H9 (cell line): Measurements from ENCODE around the gene MRAP. TPM values are rescaled to one million over a fixed set of nuclear protein-coding genes. Genes with fewer than 3 reads are reported as not detected.

Experiments used
- DNase-seq: peaks from one replicate; pipeline ENCODE4 v3.0.0-alpha.2; 2017
- H2AFZ ChIP-seq: one replicate; pipeline ENCODE4 v1.6.1; 2013; ENCODE audit warnings: mild to moderate bottlenecking, low read length, control low read depth, moderate library complexity
- H2AK5ac ChIP-seq: 2 replicates; pipeline ENCODE4 v1.6.1; 2013; ENCODE audit warnings: low read length, control low read depth, mixed read lengths; ENCODE audit not compliant: insufficient read length
- H2BK120ac ChIP-seq: one replicate; pipeline ENCODE4 v1.6.1; 2013; ENCODE audit warnings: low read depth, mild to moderate bottlenecking, low read length, control low read depth, inconsistent platforms; ENCODE audit not compliant: poor library complexity, severe bottlenecking
- H2BK12ac ChIP-seq: 2 replicates; pipeline ENCODE4 v1.6.1; 2013; ENCODE audit warnings: low read length, control low read depth, mixed read lengths, low read depth; ENCODE audit not compliant: insufficient read length
- H2BK15ac ChIP-seq: 2 replicates; pipeline ENCODE4 v1.6.1; 2013; ENCODE audit warnings: low read depth, low read length, control low read depth
- H2BK20ac ChIP-seq: one replicate; pipeline ENCODE4 v1.6.1; 2013; ENCODE audit warnings: low read depth, mild to moderate bottlenecking, low read length, control low read depth, inconsistent platforms; ENCODE audit not compliant: poor library complexity, severe bottlenecking
- H2BK5ac ChIP-seq: 2 replicates; pipeline ENCODE4 v1.6.1; 2013; ENCODE audit warnings: low read length, control low read depth, mixed read lengths; ENCODE audit not compliant: insufficient read length
- H3K14ac ChIP-seq: 2 replicates; pipeline ENCODE4 v1.6.1; 2013; ENCODE audit warnings: low read length, control low read depth; ENCODE audit not compliant: insufficient read depth
- H3K18ac ChIP-seq: 2 replicates; pipeline ENCODE4 v1.6.1; 2013; ENCODE audit warnings: low read depth, mild to moderate bottlenecking, mixed read lengths, low read length, control low read depth; ENCODE audit not compliant: insufficient read length
- H3K23ac ChIP-seq: 2 replicates; pipeline ENCODE4 v1.6.1; 2013; ENCODE audit warnings: low read length, control low read depth, mixed read lengths, low read depth; ENCODE audit not compliant: insufficient read length
- H3K23me2 ChIP-seq: 2 replicates; pipeline ENCODE4 v1.6.1; 2013; ENCODE audit warnings: low read depth, mild to moderate bottlenecking, mixed read lengths, low read length, control low read depth; ENCODE audit not compliant: insufficient read length, poor library complexity, severe bottlenecking
- H3K27ac ChIP-seq: 2 replicates; pipeline ENCODE4 v1.5.1; 2013; ENCODE audit warnings: low read length, control low read depth, mixed read lengths, low read depth; ENCODE audit not compliant: insufficient read length
- H3K27me3 ChIP-seq: 2 replicates; pipeline ENCODE4 v1.6.1; 2013; ENCODE audit warnings: low read length, control low read depth, inconsistent platforms; ENCODE audit not compliant: insufficient read depth
- H3K4ac ChIP-seq: 2 replicates; pipeline ENCODE4 v1.6.1; 2013; ENCODE audit warnings: low read depth, mild to moderate bottlenecking, control low read depth, inconsistent platforms, low read length, moderate library complexity
- H3K4me1 ChIP-seq: 2 replicates; pipeline ENCODE4 v1.6.1; 2013; ENCODE audit warnings: low read length, control low read depth, inconsistent platforms; ENCODE audit not compliant: insufficient read depth
- H3K4me2 ChIP-seq: 2 replicates; pipeline ENCODE4 v1.6.1; 2013; ENCODE audit warnings: low read length, control low read depth, mixed read lengths; ENCODE audit not compliant: insufficient read length, insufficient read depth
- H3K56ac ChIP-seq: 2 replicates; pipeline ENCODE4 v1.6.1; 2013; ENCODE audit warnings: low read depth, mild to moderate bottlenecking, mixed read lengths, low read length, control low read depth; ENCODE audit not compliant: insufficient read length
- H3K79me1 ChIP-seq: 2 replicates; pipeline ENCODE4 v1.6.1; 2013; ENCODE audit warnings: low read depth, mild to moderate bottlenecking, moderate library complexity, low read length, control low read depth, inconsistent platforms; ENCODE audit not compliant: insufficient read depth, poor library complexity, severe bottlenecking
- H3K79me2 ChIP-seq: 2 replicates; pipeline ENCODE4 v1.6.1; 2013; ENCODE audit warnings: low read length, control low read depth, inconsistent platforms; ENCODE audit not compliant: insufficient read depth
- H3K9ac ChIP-seq: 2 replicates; pipeline ENCODE4 v1.6.1; 2013; ENCODE audit warnings: low read length, control low read depth, mixed read lengths; ENCODE audit not compliant: insufficient read length; ENCODE audit errors: extremely low read depth
- H3K9me3 ChIP-seq: one replicate; pipeline ENCODE4 v1.6.1; 2013; ENCODE audit warnings: low read depth, low read length, inconsistent platforms; ENCODE audit not compliant: control insufficient read depth
- H3T11ph ChIP-seq: one replicate; pipeline ENCODE4 v1.6.1; 2013; ENCODE audit warnings: mild to moderate bottlenecking, low read length, control low read depth, inconsistent platforms
- H4K20me1 ChIP-seq: one replicate; pipeline ENCODE4 v1.6.1; 2013; ENCODE audit not compliant: control insufficient read depth, insufficient read length, insufficient read depth
- H4K5ac ChIP-seq: 2 replicates; pipeline ENCODE4 v1.6.1; 2013; ENCODE audit warnings: low read depth, mild to moderate bottlenecking, mixed read lengths, low read length, control low read depth; ENCODE audit not compliant: insufficient read length
- H4K8ac ChIP-seq: replicated peaks from 2 replicates; pipeline ENCODE4 v1.6.1; 2013; ENCODE audit warnings: low read length, control low read depth, mixed read lengths, low read depth; ENCODE audit not compliant: insufficient read length
- H4K91ac ChIP-seq: 2 replicates; pipeline ENCODE4 v1.6.1; 2013; ENCODE audit warnings: low read depth, mild to moderate bottlenecking, moderate library complexity, mixed read lengths, low read length, control low read depth; ENCODE audit not compliant: insufficient read length
- H3K27ac Mint-ChIP-seq, 3 experiments: 2 replicates in 2 of 3; 3 replicates in 1 of 3; pipeline ENCODE4 v1.8.0; 2020 to 2021; ENCODE audit warnings: mixed read lengths in 3 of 3, mild to moderate bottlenecking in 1 of 3, moderate library complexity in 1 of 3
- H3K27me3 Mint-ChIP-seq: 2 replicates; pipeline ENCODE4 v1.8.0; 2021; ENCODE audit warnings: low read depth, mild to moderate bottlenecking, moderate library complexity, mixed read lengths
- H3K36me3 Mint-ChIP-seq, 3 experiments: 2 replicates in 2 of 3; 3 replicates in 1 of 3; pipeline ENCODE4 v1.8.0; 2020 to 2021; ENCODE audit warnings: low read depth in 3 of 3, mixed read lengths in 3 of 3; ENCODE audit not compliant: insufficient read depth in 1 of 3
- H3K4me1 Mint-ChIP-seq, 2 experiments: 2 replicates each; pipeline ENCODE4 v1.8.0; 2020; ENCODE audit warnings: mixed read lengths in 2 of 2
- H3K4me3 Mint-ChIP-seq, 2 experiments: 2 replicates in 1 of 2; 3 replicates in 1 of 2; pipeline ENCODE4 v1.8.0; 2020 to 2021; ENCODE audit warnings: mild to moderate bottlenecking in 2 of 2, mixed read lengths in 2 of 2, moderate library complexity in 1 of 2
- H3K9me3 Mint-ChIP-seq, 2 experiments: 2 replicates in 1 of 2; 3 replicates in 1 of 2; pipeline ENCODE4 v1.8.0; 2020; ENCODE audit warnings: mild to moderate bottlenecking in 2 of 2, mixed read lengths in 2 of 2, moderate library complexity in 1 of 2
- CTCF ChIP-seq: fragments of 200-600 bp; sonication (generic); conservative IDR thresholded peaks from 3 replicates; pipeline ENCODE4 v1.8.0; 2021; ENCODE audit warnings: antibody characterized with exemption, mild to moderate bottlenecking
- WGBS: extraction: QIAGEN DNeasy Blood & Tissue Kit; methylation state at CpG from one replicate; pipeline ENCODE4 v1.1.7; 2013; ENCODE audit warnings: missing lambda C conversion rate, low lambda C conversion rate, mixed read lengths; ENCODE audit not compliant: insufficient read length; ENCODE audit errors: extremely low coverage; 5-methylcytosine and 5-hydroxymethylcytosine counted together
- total RNA-seq: library from RNA; stranded (reverse); gene quantifications from 2 replicates; pipeline ENCODE4 v1.2.1, GENCODE V29; 2021

Gene MRAP
- total RNA-seq, 1 experiment from 2014 or later, result not detected

- no peak overlapping the region for H2AK5ac ChIP-seq
- no peak overlapping the region for H3K9ac ChIP-seq
- no peak overlapping the region for H2BK5ac ChIP-seq
- no peaks in the 10 kb centered on the region for H3K23me2 ChIP-seq
- H3K79me1 ChIP-seq, result no peaks in the 10 kb centered on the region
- no peak overlapping the region for H3K23ac ChIP-seq
- no peak overlapping the region for H3K14ac ChIP-seq
- no peak for DNase-seq
- H2BK120ac ChIP-seq, result no peak overlapping the region
- no peaks in the 10 kb centered on the region for H3K4me1 ChIP-seq
- Mint-ChIP-seq H3K4me3 (no peak overlapping the region), H3K4me1 (no peaks in the 10 kb centered on the region), H3K27me3 (no peaks in the 10 kb centered on the region), H3K27ac (no peak overlapping the region), H3K9me3 (no peaks in the 10 kb centered on the region), H3K36me3 (peaks cover 70 to 94% (median 88%) of the 10 kb centered on the region in 3 experiments)
- H4K8ac ChIP-seq, result no peak overlapping the region
- H2BK20ac ChIP-seq, result no peak overlapping the region
- H2BK12ac ChIP-seq, result no peak overlapping the region
- no peaks in the 10 kb centered on the region for H4K20me1 ChIP-seq
- H3K9me3 ChIP-seq, result no peaks in the 10 kb centered on the region
- no peak overlapping the region for H4K5ac ChIP-seq
- no peaks in the 10 kb centered on the region for H3K79me2 ChIP-seq
- no peak overlapping the region for H3K4me2 ChIP-seq
- no peak overlapping the region for H3K56ac ChIP-seq
- no peaks in the 10 kb centered on the region for H3K27me3 ChIP-seq
- H2BK15ac ChIP-seq, result no peak overlapping the region
- no peak overlapping the region for H2AFZ ChIP-seq
- H3K4ac ChIP-seq, result no peak overlapping the region
- no peak overlapping the region for H4K91ac ChIP-seq
- H3T11ph ChIP-seq, result no peak overlapping the region
- no peak overlapping the region for H3K27ac ChIP-seq
- WGBS, result no CpG with 5 or more reads among the region's 16 CpGs
- H3K18ac ChIP-seq, result no peak overlapping the region
- no peak for TF ChIP-seq CTCF
These were observed 50.8 kb downstream of the MRAP start for GRCh38 chr21:32349333-32349944.
